ENCODE results near the gene LRFN2.

The LRFN2 gene

DNA sequence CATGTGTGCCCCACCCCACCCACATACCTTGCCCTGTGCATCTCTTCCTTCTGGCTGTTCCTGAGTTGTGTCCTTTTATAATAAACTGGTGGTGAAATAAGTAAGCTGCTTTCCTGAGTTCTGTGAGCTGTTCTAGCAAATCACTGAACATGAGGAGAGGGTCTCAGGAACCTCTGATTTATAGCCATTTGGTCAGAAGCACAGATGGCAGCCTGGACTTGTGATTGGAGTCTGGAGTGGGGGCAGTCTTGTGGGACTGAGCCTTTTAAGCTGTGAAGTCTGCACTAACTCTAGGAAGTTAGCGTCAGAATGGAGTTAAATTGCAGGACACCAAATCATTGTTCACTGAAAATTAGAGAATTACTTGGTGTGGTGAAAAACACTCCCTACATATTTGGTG, 245.4 kb downstream of the LRFN2 start:
- H3K4me3 ChIP-seq (ENCODE audit: low read depth, low read length) = no peak overlapping the region
- in situ Hi-C loops (cut with HindIII; ENCODE audit: low sequenced_read_pairs) = no loop called here
- no peak for DNase-seq (ENCODE audit: low read depth, low spot score)
- TF ChIP-seq CTCF (IDR thresholded peaks at IDR 0.05; ENCODE audit: low read depth, low read length) = no peak

Data from astrocyte of the spinal cord (primary cell).